Stimulated activated CD4-positive, alpha-beta T cell treated with anti-CD3 and anti-CD28 coated beads, Interleukin-15, amount 100 ng/mL, for 48 hours (primary cell): ENCODE measurements around the gene KYNU.
"Not testable (repeated sequence)": the region's sequence is repeated elsewhere in the genome, so short reads cannot be mapped to it uniquely, and the experiment has no call there.

Experiments used
- DNase-seq, 2 donors: peaks; one replicate each; pipeline ENCODE4 v3.0.0-alpha.2; 2020; ENCODE audit warnings: low read depth in 2 of 2

KYNU gene

GRCh38 chr2:142877216-142877838, at the start of gene KYNU:
Gene KYNU, plus strand, starts transcription at chr2:142877664. Its CDS starts 7,704 bp downstream, at chr2:142885368.
- no peak for DNase-seq

GRCh38 chr2:142834021-142834420, 43.4 kb upstream of the KYNU start:
- DNase-seq = no peak

- no peak for DNase-seq
Measured at GRCh38 chr2:142840436-142840835, 37.0 kb upstream of the KYNU start.

- no peak for DNase-seq
Measured at GRCh38 chr2:142841788-142842187, 35.7 kb upstream of the KYNU start.

- DNase-seq = no peak
Measured at GRCh38 chr2:142842369-142842768, 35.1 kb upstream of the KYNU start.

- DNase-seq = no peak
Measured at GRCh38 chr2:142843731-142844130, 33.7 kb upstream of the KYNU start.

GRCh38 chr2:142848023-142848606, 29.3 kb upstream of the KYNU start:
- no peak for DNase-seq

- no peak for DNase-seq
Measured at GRCh38 chr2:142849820-142850219, 27.6 kb upstream of the KYNU start.

GRCh38 chr2:142853912-142854311, 23.6 kb upstream of the KYNU start:
- DNase-seq = no peak

- no peak for DNase-seq
Measured at GRCh38 chr2:142857256-142858164, 20.0 kb upstream of the KYNU start.

GRCh38 chr2:142858961-142859360, 18.5 kb upstream of the KYNU start:
- no peak for DNase-seq

GRCh38 chr2:142862299-142862698, 15.2 kb upstream of the KYNU start:
- no peak for DNase-seq

GRCh38 chr2:142862847-142863246, 14.6 kb upstream of the KYNU start:
- no peak for DNase-seq

- DNase-seq = no peak
Measured at GRCh38 chr2:142863485-142863961, 13.9 kb upstream of the KYNU start.

GRCh38 chr2:142864605-142865004, 12.9 kb upstream of the KYNU start:
- DNase-seq = not testable (repeated sequence)

GRCh38 chr2:142865924-142866323, 11.5 kb upstream of the KYNU start:
- no peak for DNase-seq

GRCh38 chr2:142866426-142866825, 11.0 kb upstream of the KYNU start:
- no peak for DNase-seq

- DNase-seq = no peak
Measured at GRCh38 chr2:142867136-142867535, 10.3 kb upstream of the KYNU start.

GRCh38 chr2:142868229-142868762, 9.2 kb upstream of the KYNU start:
- DNase-seq = no peak

- DNase-seq = not testable (repeated sequence)
Measured at GRCh38 chr2:142869065-142869460, 8.4 kb upstream of the KYNU start.

GRCh38 chr2:142869461-142870106, 7.9 kb upstream of the KYNU start:
- no peak for DNase-seq

GRCh38 chr2:142870526-142870925, 6.9 kb upstream of the KYNU start:
- DNase-seq = no peak
